Endodermal cell (in vitro differentiated cells): ENCODE data around the gene CWC27. TPM values are rescaled to one million over a fixed set of nuclear protein-coding genes. Genes with fewer than 3 reads are reported as not detected.

Experiments used
- DNase-seq: peaks from one replicate; pipeline ENCODE4 v3.0.0-alpha.2; 2017
- H3K27ac ChIP-seq: 2 replicates; pipeline ENCODE4 v1.5.1; 2013; ENCODE audit warnings: mild to moderate bottlenecking, low read depth, low read length, moderate library complexity
- H3K27me3 ChIP-seq: 2 replicates; pipeline ENCODE4 v1.6.1; 2013; ENCODE audit warnings: mild to moderate bottlenecking, low read length, moderate library complexity; ENCODE audit not compliant: insufficient read depth, control insufficient read depth, poor library complexity, severe bottlenecking
- H3K36me3 ChIP-seq: 2 replicates; pipeline ENCODE4 v1.7.0; 2013; ENCODE audit warnings: mild to moderate bottlenecking, low read length, moderate library complexity; ENCODE audit not compliant: control insufficient read depth, insufficient read depth
- H3K4me1 ChIP-seq: one replicate; pipeline ENCODE4 v1.7.0; 2013; ENCODE audit warnings: low read length; ENCODE audit not compliant: control insufficient read depth, insufficient read depth
- H3K4me3 ChIP-seq: 2 replicates; pipeline ENCODE4 v1.5.1; 2013; ENCODE audit warnings: mild to moderate bottlenecking, low read length, moderate library complexity
- H3K9ac ChIP-seq: 2 replicates; pipeline ENCODE4 v1.6.1; 2013; ENCODE audit warnings: mild to moderate bottlenecking, low read length, moderate library complexity; ENCODE audit not compliant: poor library complexity, severe bottlenecking; ENCODE audit errors: extremely low read depth
- H3K9me3 ChIP-seq: 2 replicates; pipeline ENCODE4 v1.6.1; 2013; ENCODE audit warnings: mild to moderate bottlenecking, low read length, moderate library complexity; ENCODE audit not compliant: control insufficient read depth
- H3K27ac Mint-ChIP-seq: 2 replicates; pipeline ENCODE4 v1.8.0; 2020; ENCODE audit warnings: mixed read lengths
- H3K27me3 Mint-ChIP-seq: 2 replicates; pipeline ENCODE4 v1.8.0; 2021; ENCODE audit warnings: mild to moderate bottlenecking, mixed read lengths; ENCODE audit not compliant: insufficient read depth
- H3K36me3 Mint-ChIP-seq: 2 replicates; pipeline ENCODE4 v1.8.0; 2020; ENCODE audit warnings: low read depth, mixed read lengths
- H3K4me1 Mint-ChIP-seq: 2 replicates; pipeline ENCODE4 v1.8.0; 2020; ENCODE audit warnings: mixed read lengths
- H3K4me3 Mint-ChIP-seq: 2 replicates; pipeline ENCODE4 v1.8.0; 2020; ENCODE audit warnings: mild to moderate bottlenecking, moderate library complexity, mixed read lengths
- H3K9me3 Mint-ChIP-seq: 2 replicates; pipeline ENCODE4 v1.8.0; 2020; ENCODE audit warnings: mild to moderate bottlenecking, mixed read lengths
- WGBS, 2 experiments: methylation state at CpG; one replicate each; pipeline versions ENCODE4 v1.1.5 to v1.1.7; 2013; ENCODE audit warnings: missing lambda C conversion rate in 2 of 2, mixed read lengths in 1 of 2; ENCODE audit not compliant: insufficient coverage in 1 of 2, insufficient read length in 1 of 2; 5-methylcytosine and 5-hydroxymethylcytosine counted together
- total RNA-seq, 2 donors: library from RNA; stranded (reverse); fragmentation: NEBNext Ultra II Directional in 1 of 2; extraction: Animal tissue kit (Norgen Biotek cat#: 25700) in 1 of 2; gene quantifications; 2 replicates in 1 of 2; 3 replicates in 1 of 2; pipeline ENCODE4 v1.2.1, GENCODE V29; 2021
- TF ChIP-seq, protein P1 (sequence below): fragments of 200-600 bp; sonication (generic); conservative IDR thresholded peaks from 2 replicates; pipeline ENCODE4 v1.5.0; 2021; ENCODE audit warnings: antibody characterized with exemption, mild to moderate bottlenecking

Gene CWC27
- total RNA-seq, 2 donors from 2014 or later = 69.1 to 74.8 TPM

DNA sequence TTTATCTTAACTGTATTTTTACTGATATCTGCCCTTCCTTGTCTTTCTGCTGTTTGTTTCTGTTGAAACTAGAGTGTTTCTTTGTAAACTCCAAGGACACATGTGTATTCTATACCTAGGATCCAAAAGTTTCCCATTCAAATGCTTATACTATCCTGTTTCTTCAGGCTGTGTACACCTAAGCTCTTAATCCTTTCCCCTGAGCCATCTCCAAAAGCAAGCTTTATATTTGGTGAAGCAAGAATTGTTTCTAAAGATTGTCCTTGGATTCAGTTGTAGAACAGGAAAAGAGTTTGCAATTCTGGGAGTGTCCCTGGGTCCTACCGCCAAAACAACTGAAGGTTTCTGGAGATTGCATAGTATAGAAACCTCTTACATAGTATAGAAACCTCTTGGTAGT, 65.9 kb downstream of the CWC27 start:
- Histone ChIP-seq H3K9me3 (peaks cover 9% of the 10 kb centered on the region), H3K27ac (no peak overlapping the region), H3K27me3 (no peaks in the 10 kb centered on the region), H3K4me1 (no peaks in the 10 kb centered on the region), H3K9ac (no peak overlapping the region), H3K4me3 (no peak overlapping the region), H3K36me3 (peaks cover 44% of the 10 kb centered on the region)
- Mint-ChIP-seq H3K27ac (no peak overlapping the region), H3K36me3 (peaks cover 21% of the 10 kb centered on the region), H3K27me3 (no peaks in the 10 kb centered on the region), H3K9me3 (peaks cover 1% of the 10 kb centered on the region), H3K4me1 (peaks cover 17% of the 10 kb centered on the region), H3K4me3 (no peak overlapping the region)
- DNase-seq = no peak
- WGBS, 2 experiments = 90% methylated on average over 1 of the region's 1 CpG; no CpG with 5 or more reads in 1 of the 2 experiments
- TF ChIP-seq, protein P1, sequence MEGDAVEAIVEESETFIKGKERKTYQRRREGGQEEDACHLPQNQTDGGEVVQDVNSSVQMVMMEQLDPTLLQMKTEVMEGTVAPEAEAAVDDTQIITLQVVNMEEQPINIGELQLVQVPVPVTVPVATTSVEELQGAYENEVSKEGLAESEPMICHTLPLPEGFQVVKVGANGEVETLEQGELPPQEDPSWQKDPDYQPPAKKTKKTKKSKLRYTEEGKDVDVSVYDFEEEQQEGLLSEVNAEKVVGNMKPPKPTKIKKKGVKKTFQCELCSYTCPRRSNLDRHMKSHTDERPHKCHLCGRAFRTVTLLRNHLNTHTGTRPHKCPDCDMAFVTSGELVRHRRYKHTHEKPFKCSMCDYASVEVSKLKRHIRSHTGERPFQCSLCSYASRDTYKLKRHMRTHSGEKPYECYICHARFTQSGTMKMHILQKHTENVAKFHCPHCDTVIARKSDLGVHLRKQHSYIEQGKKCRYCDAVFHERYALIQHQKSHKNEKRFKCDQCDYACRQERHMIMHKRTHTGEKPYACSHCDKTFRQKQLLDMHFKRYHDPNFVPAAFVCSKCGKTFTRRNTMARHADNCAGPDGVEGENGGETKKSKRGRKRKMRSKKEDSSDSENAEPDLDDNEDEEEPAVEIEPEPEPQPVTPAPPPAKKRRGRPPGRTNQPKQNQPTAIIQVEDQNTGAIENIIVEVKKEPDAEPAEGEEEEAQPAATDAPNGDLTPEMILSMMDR = no peak

DNA sequence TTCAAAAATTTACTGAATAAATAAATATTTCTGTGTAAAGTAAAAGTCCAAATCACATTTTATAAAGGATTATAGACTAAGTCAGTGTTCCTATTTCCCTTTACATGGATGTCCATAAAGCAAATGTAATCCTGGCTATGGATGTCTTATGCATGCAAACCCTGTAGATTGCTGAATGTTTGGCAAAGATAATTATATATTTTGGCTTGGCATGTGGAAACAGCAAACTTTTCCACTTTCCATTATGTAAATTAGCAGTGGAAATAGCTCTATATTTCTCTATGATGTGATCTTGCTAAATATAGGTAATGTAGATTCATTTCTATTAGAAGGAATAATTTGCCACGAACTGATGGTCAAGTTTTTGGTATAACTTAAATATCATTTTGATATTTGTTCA, 66.5 kb downstream of the CWC27 start:
- Histone ChIP-seq H3K4me1 (no peaks in the 10 kb centered on the region), H3K27me3 (no peaks in the 10 kb centered on the region), H3K4me3 (no peak overlapping the region), H3K9me3 (peaks cover 14% of the 10 kb centered on the region), H3K27ac (no peak overlapping the region), H3K9ac (no peak overlapping the region), H3K36me3 (peaks cover 45% of the 10 kb centered on the region)
- no peak overlapping the region for H3K4me3 Mint-ChIP-seq
- peaks cover 2% of the 10 kb centered on the region for H3K9me3 Mint-ChIP-seq
- peaks cover 17% of the 10 kb centered on the region for H3K4me1 Mint-ChIP-seq
- WGBS, 2 experiments = 93% methylated on average over 1 of the region's 1 CpG; no CpG with 5 or more reads in 1 of the 2 experiments
- no peak overlapping the region for H3K27ac Mint-ChIP-seq
- H3K36me3 Mint-ChIP-seq = peaks cover 19% of the 10 kb centered on the region
- H3K27me3 Mint-ChIP-seq = no peaks in the 10 kb centered on the region
- TF ChIP-seq, protein P1 = no peak
- DNase-seq = no peak

DNA sequence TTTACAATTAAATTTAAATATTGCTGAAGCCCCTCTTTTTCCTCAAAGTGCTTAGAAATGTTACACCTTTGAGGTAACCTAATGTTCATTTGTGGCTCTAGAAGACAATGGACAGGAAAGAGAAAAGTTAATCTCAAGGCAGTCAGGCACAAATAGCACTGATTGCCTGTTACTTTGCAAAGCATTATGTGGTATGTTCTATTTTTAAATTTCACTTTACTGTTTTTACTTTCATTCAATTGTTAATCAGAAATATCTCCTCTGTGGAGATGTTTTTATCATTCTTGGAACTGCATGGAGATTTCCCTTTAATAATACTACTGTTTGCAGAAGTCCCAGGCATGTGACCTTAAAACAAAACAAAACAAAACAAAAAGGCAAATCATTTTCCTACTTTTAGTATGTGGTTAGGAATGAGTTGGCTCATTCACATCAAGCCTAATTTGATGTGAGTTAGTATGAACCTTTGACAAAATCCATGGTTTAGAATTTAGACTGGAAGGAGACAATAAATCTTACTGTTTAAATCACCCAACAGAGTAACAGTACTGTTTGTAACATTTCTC, 67.5 kb downstream of the CWC27 start:
- DNase-seq = no peak
- H3K9me3 Mint-ChIP-seq = peaks cover 10% of the 10 kb centered on the region
- H3K27ac ChIP-seq = no peak overlapping the region
- H3K4me1 Mint-ChIP-seq = peaks cover 17% of the 10 kb centered on the region
- peaks cover 24% of the 10 kb centered on the region for H3K9me3 ChIP-seq
- H3K9ac ChIP-seq = no peak overlapping the region
- H3K4me1 ChIP-seq = no peaks in the 10 kb centered on the region
- H3K4me3 ChIP-seq = no peak overlapping the region
- H3K36me3 Mint-ChIP-seq = peaks cover 22% of the 10 kb centered on the region
- no peaks in the 10 kb centered on the region for H3K27me3 ChIP-seq
- no peak overlapping the region for H3K4me3 Mint-ChIP-seq
- no peaks in the 10 kb centered on the region for H3K27me3 Mint-ChIP-seq
- TF ChIP-seq, protein P1 = no peak
- H3K27ac Mint-ChIP-seq = no peak overlapping the region
- H3K36me3 ChIP-seq = peaks cover 48% of the 10 kb centered on the region
